ENCODE measurements around the gene ZDHHC14.

DNA sequence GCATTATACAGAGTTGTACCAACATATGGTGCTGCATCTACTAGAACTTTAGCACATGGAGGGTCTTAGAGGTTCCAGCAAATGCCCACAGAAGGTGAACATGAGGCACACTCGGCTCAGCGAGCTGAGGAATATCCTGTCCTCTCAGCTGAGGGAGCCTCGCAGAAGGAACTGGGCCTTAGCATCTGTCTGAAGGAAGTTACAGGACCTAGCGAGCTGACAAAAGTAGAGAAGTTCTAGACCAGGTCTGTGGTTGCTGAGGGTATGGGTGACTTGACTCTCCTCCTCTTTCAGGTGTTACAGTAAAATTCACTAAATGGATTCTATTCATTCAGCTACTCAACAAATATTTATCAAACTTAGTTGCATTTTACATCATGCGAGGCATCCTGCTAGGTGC, 157.2 kb downstream of the ZDHHC14 start:
- TF ChIP-seq, protein P1, sequence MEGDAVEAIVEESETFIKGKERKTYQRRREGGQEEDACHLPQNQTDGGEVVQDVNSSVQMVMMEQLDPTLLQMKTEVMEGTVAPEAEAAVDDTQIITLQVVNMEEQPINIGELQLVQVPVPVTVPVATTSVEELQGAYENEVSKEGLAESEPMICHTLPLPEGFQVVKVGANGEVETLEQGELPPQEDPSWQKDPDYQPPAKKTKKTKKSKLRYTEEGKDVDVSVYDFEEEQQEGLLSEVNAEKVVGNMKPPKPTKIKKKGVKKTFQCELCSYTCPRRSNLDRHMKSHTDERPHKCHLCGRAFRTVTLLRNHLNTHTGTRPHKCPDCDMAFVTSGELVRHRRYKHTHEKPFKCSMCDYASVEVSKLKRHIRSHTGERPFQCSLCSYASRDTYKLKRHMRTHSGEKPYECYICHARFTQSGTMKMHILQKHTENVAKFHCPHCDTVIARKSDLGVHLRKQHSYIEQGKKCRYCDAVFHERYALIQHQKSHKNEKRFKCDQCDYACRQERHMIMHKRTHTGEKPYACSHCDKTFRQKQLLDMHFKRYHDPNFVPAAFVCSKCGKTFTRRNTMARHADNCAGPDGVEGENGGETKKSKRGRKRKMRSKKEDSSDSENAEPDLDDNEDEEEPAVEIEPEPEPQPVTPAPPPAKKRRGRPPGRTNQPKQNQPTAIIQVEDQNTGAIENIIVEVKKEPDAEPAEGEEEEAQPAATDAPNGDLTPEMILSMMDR (IDR thresholded peaks at IDR 0.05) = no peak
- no peak for TF ChIP-seq POLR2A (IDR thresholded peaks at IDR 0.05)

All from body of pancreas (tissue), 4 donors.